ENCODE measurements around the gene RCBTB1.
"Not testable (repeated sequence)": the region's sequence is repeated elsewhere in the genome, so short reads cannot be mapped to it uniquely, and the experiment has no call there.

The RCBTB1 gene

DNA sequence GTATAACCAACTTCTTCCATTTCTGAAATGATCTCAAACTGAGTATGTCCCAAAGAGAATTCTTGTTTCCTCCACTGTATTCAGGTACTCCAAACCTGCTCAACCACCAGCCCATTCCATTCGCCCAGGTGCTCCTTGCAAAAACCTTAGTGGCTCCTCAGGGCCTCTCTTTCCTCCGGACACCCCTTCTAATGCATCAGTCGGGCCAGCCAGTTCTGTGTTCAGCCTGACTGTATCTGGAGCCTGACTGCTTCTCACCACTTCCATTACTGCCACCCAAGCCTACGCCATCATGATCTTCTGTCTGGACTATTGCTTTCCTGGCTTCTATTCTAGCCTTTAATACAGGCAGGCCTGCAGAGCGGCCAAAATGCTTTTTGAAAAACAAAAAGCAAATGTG lies 88.1 kb downstream of the RCBTB1 start:
- Mint-ChIP-seq H3K27ac (peak overlapping the region; percentile 96), H3K4me3 (peak overlapping the region; percentile 30 to 97), H3K9me3 (no peaks in the 10 kb centered on the region), H3K4me1 (peaks cover 32 to 55% of the 10 kb centered on the region in 2 donors), H3K27me3 (no peaks in the 10 kb centered on the region), H3K36me3 (peaks cover 22 to 30% of the 10 kb centered on the region in 2 donors)
- ATAC-seq (replicated peaks): no peak
- DNase-seq: no peak

DNA sequence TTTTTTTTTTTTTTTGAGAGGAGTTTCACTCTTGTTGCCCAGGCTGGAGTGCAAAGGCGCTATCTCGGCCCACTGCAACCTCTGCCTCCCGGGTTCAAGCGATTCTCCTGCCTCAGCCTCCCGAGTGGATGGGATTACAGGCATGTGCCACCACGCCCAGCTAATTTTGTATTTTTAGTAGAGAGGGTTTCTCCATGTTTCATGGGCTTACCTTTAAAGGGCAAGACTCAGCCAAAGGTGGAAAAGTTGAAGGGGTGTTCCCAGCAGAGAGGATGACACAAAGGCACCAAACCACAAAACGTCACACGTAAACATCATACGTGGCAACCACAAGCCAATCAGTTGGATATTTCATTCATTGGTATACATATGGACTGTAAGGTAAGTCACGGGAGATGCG lies 88.5 kb downstream of the RCBTB1 start:
- peak overlapping the region; percentile 91 to 97 for H3K4me3 Mint-ChIP-seq
- H3K4me1 Mint-ChIP-seq: peaks cover 32 to 55% of the 10 kb centered on the region in 2 donors
- ATAC-seq (replicated peaks); H3K9me3 Mint-ChIP-seq; H3K27me3 Mint-ChIP-seq: not testable (repeated sequence)
- H3K36me3 Mint-ChIP-seq: peaks cover 22 to 30% of the 10 kb centered on the region in 2 donors
- H3K27ac Mint-ChIP-seq: peak overlapping the region; percentile 96
- DNase-seq: peak; percentile 6

DNA sequence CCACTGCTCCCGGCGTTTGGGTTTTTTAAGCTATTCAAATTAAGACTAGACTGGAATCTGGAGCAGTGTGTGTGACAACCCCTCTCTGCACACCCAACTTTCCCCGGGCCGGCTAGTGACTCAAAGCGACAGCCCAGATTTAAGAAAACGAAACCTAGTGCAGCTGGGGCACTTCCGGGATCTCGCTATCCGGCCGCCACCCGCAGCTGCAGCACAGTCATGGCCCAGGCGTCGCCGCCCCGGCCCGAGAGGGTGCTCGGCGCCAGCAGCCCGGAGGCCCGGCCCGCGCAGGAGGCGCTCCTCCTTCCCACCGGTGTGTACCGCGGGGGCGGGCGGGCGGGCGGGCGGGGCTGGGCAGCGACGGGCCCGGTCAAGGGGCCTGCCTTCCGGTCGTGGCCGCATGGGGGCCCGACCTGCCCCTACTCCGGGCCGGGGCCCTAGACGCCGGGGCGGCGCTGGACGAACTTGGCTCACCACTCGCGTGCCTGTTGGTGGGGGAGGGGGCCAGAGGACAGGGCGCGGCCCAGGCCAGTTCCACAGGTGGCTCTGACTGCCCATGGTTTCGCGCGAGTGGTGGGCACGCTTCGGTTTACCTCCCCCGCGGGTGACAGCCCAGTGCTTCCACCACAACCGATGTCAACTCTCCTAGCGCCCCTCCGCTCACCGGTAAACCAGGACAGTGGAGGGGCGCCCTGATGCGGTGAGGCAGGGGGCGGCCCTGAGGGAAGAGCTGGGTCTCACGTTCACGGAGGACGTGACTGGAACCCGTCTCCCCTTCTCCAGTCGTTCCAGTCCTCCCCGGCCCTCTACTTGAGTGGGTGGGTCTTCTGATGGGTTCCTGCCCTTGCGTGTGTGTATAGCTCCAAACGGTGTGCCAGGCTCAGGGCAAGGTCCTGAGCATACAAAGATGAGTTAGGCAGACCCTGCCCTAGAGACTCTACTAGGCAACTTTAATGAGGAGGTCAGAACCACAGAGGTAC lies 89.3 kb downstream of the RCBTB1 start, which contains the start of gene PHF11:
PHF11 (plus strand) TSS at position 171 of the 980 bp plus-strand sequence; CDS start at position 220, 49 bp downstream.
- no peaks in the 10 kb centered on the region for H3K27me3 Mint-ChIP-seq
- H3K27ac Mint-ChIP-seq: peak within 1 kb of the TSS; percentile 99
- peak within 1 kb of the TSS; percentile 94 to 97 for H3K4me3 Mint-ChIP-seq
- H3K4me1 Mint-ChIP-seq: peaks cover 32 to 55% of the 10 kb centered on the region in 2 donors
- peaks cover 27 to 30% of the 10 kb centered on the region in 2 donors for H3K36me3 Mint-ChIP-seq
- ATAC-seq (replicated peaks) (peak; percentile 88 to 89), DNase-seq (peak; percentile 86)
- H3K9me3 Mint-ChIP-seq: no peaks in the 10 kb centered on the region

DNA sequence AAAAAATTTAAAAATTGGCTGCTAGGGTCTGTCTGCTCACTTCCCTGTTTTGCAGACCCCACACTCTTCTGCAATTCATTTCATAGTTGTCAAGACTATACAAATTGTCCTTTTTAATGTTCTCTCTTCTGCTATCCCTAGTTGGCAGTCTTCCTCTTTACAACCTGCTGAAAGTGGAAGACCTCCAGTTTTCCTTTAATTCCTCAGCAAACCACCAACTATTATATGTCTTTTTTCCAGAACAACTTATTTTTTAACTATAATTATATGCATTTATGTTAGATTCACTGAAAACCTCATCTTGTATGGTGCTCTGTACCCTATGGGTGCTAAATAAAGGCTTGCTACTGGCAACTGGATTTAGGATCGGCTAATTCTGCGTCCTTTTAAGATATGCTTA lies 90.7 kb downstream of the RCBTB1 start:
- Mint-ChIP-seq H3K4me1 (peaks cover 27 to 45% of the 10 kb centered on the region in 2 donors), H3K36me3 (peaks cover 22 to 25% of the 10 kb centered on the region in 2 donors), H3K9me3 (no peaks in the 10 kb centered on the region), H3K27me3 (no peaks in the 10 kb centered on the region), H3K4me3 (peak overlapping the region; percentile 94 to 97), H3K27ac (peak overlapping the region; percentile 99)
- ATAC-seq (replicated peaks) (no peak), DNase-seq (no peak)

DNA sequence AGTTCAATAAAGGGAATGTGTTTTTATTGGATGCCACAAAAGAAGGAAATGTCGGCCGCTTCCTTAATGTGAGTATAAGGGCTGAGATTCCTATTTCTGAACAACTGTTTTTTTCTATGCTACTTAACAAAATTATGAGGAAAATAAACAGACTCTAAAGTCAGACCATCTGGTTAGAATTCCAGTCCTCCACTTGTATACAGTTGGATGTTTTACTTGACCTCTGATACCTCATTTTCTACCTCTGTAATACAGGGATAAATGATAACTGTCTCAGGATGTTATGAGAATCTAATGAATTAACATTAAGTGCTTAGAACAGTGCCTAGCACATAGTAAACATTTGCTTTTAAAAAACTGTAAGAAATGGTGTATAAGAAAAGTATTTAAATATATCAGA lies 96.8 kb downstream of the RCBTB1 start:
- peaks cover 19 to 31% of the 10 kb centered on the region in 2 donors for H3K36me3 Mint-ChIP-seq
- DNase-seq: no peak
- no peaks in the 10 kb centered on the region for H3K9me3 Mint-ChIP-seq
- H3K4me3 Mint-ChIP-seq: no peak overlapping the region
- no peak for ATAC-seq (replicated peaks)
- H3K4me1 Mint-ChIP-seq: peaks cover 0 to 2% of the 10 kb centered on the region in 2 donors
- H3K27me3 Mint-ChIP-seq: no peaks in the 10 kb centered on the region
- H3K27ac Mint-ChIP-seq: no peak overlapping the region
